ENCODE measurements around the gene GOLGA8B.
"Not testable (repeated sequence)": the region's sequence is repeated elsewhere in the genome, so short reads cannot be mapped to it uniquely, and the experiment has no call there.

The GOLGA8B gene

GRCh38 chr15:34583399-34584329, at the start of gene GOLGA8B:
Gene GOLGA8B (minus strand): TSS chr15:34583651. CDS start chr15:34535912, 47,739 bp downstream.
- TF ChIP-seq CTCF (IDR thresholded peaks at IDR 0.05; ENCODE audit: control insufficient read depth, extremely low read depth, insufficient read depth): no peak
- DNase-seq (ENCODE audit: low read depth): no peak
- peak within 1 kb of the TSS; percentile 75 for H3K4me3 ChIP-seq (ENCODE audit: low read depth, low read length)

- not testable (repeated sequence) for H3K4me3 ChIP-seq (ENCODE audit: low read depth, low read length)
Observed at GRCh38 chr15:34633165-34633564, 49.7 kb upstream of the GOLGA8B start.

GRCh38 chr15:34628577-34629152, 45.2 kb upstream of the GOLGA8B start:
- no peak for DNase-seq (ENCODE audit: low read depth)
- TF ChIP-seq CTCF (IDR thresholded peaks at IDR 0.05; ENCODE audit: control insufficient read depth, extremely low read depth, insufficient read depth): no peak
- no peak overlapping the region for H3K4me3 ChIP-seq (ENCODE audit: low read depth, low read length)

More at GRCh38 chr15:34633165-34633564, 49.7 kb upstream of the GOLGA8B start:
- not testable (repeated sequence) for DNase-seq (ENCODE audit: low read depth)

GRCh38 chr15:34625007-34625406, 41.6 kb upstream of the GOLGA8B start:
- no peak overlapping the region for H3K4me3 ChIP-seq (ENCODE audit: low read depth, low read length)
- no peak for DNase-seq (ENCODE audit: low read depth)
- no peak for TF ChIP-seq CTCF (IDR thresholded peaks at IDR 0.05; ENCODE audit: control insufficient read depth, extremely low read depth, insufficient read depth)

GRCh38 chr15:34621675-34622074, 38.2 kb upstream of the GOLGA8B start:
- TF ChIP-seq CTCF (IDR thresholded peaks at IDR 0.05; ENCODE audit: control insufficient read depth, extremely low read depth, insufficient read depth): peak; percentile 70
- DNase-seq (ENCODE audit: low read depth): no peak
- no peak overlapping the region for H3K4me3 ChIP-seq (ENCODE audit: low read depth, low read length)

GRCh38 chr15:34620814-34621213, 37.4 kb upstream of the GOLGA8B start:
- H3K4me3 ChIP-seq (ENCODE audit: low read depth, low read length): no peak overlapping the region
- TF ChIP-seq CTCF (IDR thresholded peaks at IDR 0.05; ENCODE audit: control insufficient read depth, extremely low read depth, insufficient read depth): no peak
- no peak for DNase-seq (ENCODE audit: low read depth)

- no peak for TF ChIP-seq CTCF (IDR thresholded peaks at IDR 0.05; ENCODE audit: control insufficient read depth, extremely low read depth, insufficient read depth)
- H3K4me3 ChIP-seq (ENCODE audit: low read depth, low read length): no peak overlapping the region
- no peak for DNase-seq (ENCODE audit: low read depth)
Observed at GRCh38 chr15:34620142-34620541, 36.7 kb upstream of the GOLGA8B start.
